HS-27A (cell line): ENCODE results near the gene ZNF2.
"Not testable (repeated sequence)": the region's sequence is repeated elsewhere in the genome, so short reads cannot be mapped to it uniquely, and the experiment has no call there.

Experiments
- DNase-seq: peaks from one replicate; pipeline ENCODE4 v3.0.0-alpha.2; 2012; ENCODE audit warnings: low read depth, missing footprints

Gene ZNF2

DNA sequence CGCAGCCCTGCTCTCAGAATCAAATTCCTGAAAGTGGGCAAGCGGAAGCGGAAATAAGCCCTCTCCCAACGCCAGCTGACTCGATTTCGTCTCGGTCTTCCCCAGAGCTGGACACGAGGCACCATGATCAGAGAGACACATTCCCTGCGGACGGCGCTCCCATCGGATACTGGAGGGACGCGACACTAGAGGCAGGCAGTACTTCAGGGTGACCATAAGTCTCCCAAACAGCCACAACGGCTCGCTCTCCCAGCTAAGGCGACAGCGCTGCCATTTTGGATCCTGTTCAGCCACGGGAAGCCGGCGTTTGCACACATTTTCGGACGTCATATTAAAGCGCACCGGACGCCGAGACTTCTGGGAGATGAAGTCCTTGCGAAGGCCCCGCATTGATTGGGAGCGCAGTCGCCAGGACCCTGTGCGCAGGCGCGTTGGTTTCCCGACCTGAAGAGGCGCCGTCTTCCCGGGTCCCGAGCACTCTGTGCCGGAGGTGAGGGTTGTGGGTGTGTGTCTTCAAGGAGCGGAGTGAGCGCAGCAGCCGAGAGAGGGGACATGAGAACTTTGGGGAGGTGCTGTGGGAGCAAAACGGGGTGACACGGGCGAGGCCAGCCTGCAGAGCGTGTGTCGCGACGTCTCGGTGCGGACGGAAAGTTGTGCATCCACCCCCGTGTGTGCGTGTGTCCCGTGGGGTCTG is at the start of gene ZNF2:
TSS of gene ZNF2 (plus strand) at position 439 of the 694 bp plus-strand sequence. CDS start 10,418 bp downstream, outside the sequence.
- DNase-seq, result peak; percentile 96

DNA sequence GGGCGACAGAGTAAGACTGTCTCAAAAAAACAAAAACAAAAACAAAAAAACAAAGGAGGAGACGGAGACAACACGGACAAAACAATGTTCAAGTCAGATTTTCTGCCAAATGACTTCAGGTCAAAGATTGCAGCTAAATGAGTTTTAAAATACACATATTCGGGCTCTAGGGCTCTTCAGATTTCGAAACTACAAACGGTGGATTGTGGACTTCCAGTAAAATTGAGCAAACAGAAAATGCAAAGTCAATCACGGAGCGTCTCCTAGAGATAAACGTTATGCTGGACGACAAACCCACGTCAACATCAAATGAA is 44.6 kb upstream of the ZNF2 start:
- DNase-seq, result no peak

DNA sequence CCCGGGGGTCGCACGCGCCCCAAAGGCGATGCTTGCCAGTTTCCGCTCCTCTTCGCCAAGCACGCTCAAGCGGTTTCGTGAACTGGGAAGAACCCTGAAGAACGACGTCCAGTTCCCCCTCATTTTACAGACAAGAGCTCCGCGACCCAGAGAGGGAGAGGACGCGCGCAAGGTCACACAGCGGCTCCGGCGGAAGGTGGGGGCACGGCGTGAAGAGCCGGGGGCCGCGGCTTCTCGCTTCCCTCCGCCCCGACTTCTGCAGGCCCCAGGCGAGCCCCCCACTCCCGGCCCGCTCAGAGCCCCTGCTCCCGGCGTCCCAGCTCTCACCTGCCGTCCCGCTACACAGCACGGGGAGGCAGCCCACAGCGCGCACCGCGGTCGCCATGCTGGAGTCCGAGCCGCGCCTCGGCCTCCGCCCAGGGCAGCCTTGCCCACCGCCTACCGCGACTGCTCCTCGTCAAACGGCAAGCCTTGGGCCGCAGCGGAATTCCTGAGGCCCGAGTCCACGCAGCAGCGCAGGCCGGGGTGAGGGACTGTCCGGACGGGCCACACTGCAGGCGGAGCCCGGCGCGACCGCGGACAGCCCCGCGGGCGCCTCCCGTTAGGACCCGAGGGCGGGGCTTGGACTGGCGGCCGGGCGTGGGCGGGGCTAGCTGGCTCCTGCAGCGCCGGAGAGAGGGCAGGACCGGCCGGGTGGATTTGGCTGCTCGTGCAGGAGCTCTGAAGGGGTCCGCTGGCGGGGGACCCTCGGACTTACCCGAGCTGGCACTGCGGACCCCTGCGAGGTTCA is 44.0 kb upstream of the ZNF2 start, which contains the start of gene MRPS5:
TSS of gene MRPS5 (minus strand) at position 402 of the 790 bp plus-strand sequence. CDS start at position 385, 17 bp downstream.
- peak; percentile 49 for DNase-seq

DNA sequence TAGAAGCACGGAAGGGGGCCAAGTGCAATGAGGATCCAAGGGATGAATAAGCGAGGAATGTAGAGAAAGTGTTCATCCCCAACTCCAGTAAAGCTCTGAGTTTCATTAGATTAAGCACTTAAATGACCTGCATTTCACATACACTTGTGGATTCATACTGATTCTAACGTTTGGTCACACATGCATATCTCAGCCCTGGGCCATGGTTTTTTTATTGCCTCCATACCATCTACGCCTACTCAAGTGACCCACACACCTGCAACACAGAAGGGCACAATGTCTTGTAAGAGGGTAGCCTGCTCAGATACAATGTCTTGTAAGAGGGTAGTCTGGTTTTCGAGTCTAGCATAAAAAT is 43.4 kb upstream of the ZNF2 start:
- DNase-seq, result no peak

DNA sequence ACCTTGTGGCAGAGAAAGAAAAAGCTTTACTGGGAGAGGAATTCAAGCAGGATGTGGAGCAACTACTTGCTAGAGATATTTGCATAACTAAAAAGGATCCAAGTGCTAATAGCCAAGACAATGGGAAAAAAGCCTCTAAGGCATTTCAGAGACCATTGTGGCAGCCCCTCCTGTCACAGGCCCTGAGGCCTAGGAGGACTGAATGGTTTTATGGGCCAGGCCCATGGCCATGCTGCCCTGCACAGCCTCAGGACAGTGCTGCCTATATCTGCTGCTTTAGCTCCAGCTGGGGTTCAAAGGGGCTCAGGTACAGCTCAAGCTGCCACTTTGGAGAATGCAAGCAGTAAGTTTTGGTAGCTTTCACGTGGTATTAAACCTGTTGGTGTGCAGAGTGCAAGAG is 26.9 kb upstream of the ZNF2 start:
- no peak for DNase-seq

DNA sequence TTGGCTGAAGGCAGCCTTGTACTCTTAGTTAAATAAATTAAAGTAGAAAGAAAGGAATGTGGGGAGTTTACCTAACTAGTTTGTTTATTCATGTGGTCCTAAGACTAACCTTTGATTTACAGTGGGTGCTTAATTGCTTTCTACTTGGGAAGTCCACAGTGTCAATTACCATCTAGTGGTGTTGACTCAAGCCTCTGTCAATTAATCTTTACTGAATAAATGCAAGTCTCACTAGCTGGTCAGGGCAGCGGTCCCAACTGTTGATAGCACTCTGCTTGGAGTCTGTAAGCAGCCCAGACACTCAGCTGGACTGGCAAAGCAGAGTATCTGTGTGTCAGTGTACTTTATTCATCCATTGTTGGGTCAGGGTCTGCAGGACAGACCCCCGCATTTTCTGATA is 21.8 kb upstream of the ZNF2 start:
- DNase-seq, result no peak

DNA sequence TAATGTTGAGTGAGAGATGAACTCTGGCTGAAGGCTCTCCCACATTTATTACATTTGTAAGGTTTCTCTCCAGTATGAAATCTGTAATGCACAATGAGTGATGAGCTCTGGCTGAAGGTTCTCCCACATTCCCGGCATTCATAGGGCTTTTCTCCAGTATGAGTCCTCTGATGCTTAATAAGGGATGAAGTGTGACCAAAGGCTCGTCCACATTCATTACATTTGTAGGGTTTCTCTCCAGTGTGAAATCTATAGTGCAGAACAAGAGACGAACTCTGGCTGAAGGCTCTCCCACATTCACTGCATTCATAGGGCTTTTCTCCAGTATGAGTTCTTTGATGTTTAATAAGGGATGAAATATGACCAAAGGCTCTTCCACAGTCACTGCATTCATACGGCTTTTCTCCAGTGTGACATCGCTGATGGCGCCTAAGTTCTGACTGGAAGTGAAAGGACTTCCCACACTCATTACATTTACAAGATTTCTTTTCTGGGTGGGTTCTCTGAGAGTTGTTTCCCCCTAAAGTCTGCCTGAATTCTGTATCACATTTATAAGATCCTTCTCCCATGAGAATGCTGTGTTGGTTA is 16.1 kb upstream of the ZNF2 start:
- DNase-seq, result no peak

DNA sequence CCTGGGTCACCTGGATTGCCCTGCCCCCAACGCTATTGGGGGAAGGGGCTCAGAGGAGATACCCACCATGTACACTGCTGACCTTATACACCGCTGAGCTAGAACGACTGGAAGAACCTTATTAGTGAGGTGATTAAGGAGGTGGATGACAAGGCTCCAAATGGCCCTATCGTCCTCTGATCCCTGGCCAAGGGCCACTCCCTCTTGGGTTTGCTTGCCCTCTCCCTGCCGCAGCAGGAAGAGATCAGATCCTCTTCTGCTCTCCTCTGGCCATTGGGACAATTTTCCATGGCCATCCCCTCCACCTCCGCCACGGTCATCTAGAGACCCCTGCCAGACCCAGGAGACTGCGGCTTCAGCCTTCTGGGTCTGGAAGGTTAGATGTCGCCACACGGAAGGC is 7.2 kb upstream of the ZNF2 start:
- DNase-seq, result no peak

DNA sequence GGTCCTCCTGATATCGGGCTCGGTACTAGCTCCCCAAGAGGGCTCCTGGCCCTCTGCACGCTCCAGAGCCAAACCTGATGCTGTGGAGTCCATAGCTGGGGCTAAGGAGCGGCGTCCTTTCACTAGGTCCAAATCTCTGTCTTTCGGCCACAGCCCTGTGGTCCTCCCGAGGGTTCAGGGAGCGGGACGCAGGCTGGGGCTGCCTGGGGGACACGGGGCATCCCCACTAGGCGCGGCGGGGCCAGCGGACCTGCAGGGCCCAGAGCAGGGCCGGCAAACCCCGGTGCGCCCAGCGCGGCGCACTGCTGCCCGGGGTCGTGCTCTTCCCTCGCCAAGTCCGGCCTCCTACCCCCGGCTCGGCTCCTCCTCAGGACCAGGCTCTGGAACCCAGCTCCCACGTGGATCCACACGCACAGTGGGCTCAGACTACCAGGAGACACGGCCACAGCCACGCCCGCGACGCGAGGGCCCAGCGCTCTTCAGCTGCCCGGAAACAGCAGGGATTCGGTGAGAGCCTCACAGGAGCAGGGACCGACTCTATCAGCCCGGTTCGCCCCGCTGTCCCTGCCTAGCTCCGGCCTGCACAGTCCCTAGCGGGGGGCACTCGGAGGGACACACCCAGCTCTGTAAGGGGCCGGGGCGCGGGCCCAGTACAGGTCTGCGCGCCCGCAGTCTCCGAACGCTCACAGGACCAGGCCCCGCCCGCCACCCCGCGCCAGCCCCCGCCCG is 6.6 kb upstream of the ZNF2 start:
- no peak for DNase-seq

DNA sequence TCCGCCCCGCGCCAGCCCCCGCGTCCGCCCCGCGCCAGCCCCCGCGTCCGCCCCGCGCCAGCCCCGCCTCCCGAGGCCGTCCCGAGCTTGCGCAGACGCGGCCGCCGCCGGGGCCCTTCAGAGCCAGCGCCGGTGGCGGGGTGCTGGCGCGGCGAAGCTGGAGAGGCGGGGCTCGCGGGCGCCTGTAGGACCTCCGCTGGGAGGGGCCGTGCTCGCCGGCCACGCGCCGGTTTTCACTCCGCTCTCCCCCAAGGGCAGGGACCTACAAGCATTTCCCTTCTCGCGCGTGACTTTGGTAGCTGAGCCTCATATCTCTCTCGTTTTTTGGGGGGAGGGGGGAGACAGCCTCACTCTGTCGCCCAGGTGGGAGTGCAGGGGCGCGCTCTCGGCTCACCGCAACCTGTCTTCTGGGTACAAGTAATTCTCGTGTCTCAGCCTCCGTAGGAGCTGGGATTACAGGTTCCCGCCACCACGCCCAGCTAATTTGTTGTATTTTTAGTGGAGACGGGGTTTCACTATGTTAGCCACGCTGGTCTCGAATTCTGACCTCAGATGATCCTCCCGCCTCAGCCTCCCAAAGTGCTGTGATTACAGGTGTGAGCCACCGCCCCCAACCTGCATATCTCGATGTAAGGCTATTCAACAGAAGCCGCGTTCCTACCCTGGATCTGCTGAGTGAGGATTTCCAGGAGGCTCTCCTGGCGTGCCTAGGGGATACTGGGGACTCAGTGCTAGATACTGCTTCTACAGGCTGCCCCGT is 5.7 kb upstream of the ZNF2 start, which contains the start of gene ZNF514:
TSS of gene ZNF514 (minus strand) at position 159 of the 760 bp plus-strand sequence. CDS start 6,595 bp downstream, outside the sequence.
- no peak for DNase-seq

DNA sequence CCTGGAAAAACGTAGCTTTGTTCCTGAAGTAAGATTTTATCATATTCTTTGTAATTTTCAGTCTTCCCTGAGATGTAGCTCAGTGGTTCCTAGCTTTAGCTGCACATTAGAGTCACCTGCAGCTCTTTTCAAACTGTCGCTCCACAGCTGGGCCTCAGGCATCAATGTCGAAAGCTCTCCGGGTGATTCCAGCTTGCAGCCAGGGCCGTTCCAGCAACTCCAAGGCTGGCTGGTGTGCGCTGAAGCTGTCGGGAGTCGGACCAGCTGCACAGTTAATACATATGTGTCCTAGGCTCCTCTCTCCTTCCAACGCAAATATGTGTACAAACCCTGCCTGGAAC is 609 bp upstream of the ZNF2 start:
- DNase-seq, result no peak

DNA sequence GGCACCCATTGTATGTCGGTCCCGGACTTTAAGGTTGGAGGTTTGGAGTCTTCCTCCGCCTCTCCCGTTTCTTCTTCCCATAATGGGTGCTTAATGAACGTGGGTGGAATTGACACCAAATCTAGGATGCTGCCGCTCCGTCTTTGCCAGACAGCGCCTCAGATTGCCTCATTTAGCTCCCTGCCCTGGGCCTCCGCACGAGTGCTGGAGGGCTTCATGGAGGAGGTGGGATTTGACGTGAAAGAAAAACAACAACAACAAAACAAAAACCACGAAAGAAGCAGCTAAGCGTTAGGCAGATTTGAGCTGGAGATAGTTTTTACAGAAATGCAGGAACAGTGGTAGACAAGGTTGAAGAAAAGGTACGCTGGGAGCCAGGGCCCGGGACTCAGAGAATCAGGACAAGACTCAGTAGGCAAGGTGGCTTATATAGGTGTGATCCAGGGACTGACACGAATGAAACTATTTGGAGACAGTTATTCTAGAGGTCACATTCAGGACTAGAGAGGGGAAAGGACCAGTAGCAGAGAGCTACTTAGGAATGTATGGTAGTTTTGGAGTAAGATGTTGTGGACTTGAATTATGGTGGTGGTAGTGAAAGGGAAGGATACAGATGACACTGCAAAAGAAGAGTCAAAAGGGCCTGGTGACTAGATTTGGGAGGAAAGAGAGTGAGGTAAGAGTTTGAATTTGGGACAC is 605 bp downstream of the ZNF2 start:
- DNase-seq, result no peak

DNA sequence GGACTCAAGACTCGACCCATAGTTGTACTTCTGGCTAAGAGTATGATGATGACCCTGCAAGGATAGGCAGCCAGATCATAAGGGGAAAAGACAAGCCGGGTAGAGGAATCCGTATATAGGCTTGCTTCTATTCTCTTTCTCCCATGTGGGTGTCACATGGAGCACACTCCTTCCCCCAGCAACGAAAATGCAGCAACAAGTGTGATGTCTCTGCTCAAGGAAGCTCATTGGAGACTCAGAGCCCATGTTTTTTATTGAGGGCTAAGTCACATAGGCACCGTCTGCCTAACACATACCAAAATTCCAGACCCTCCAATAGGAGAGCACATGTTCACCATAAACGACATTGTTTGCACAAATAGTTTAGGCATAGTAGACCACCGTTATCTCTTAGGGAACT is 6.3 kb downstream of the ZNF2 start:
- DNase-seq, result no peak

DNA sequence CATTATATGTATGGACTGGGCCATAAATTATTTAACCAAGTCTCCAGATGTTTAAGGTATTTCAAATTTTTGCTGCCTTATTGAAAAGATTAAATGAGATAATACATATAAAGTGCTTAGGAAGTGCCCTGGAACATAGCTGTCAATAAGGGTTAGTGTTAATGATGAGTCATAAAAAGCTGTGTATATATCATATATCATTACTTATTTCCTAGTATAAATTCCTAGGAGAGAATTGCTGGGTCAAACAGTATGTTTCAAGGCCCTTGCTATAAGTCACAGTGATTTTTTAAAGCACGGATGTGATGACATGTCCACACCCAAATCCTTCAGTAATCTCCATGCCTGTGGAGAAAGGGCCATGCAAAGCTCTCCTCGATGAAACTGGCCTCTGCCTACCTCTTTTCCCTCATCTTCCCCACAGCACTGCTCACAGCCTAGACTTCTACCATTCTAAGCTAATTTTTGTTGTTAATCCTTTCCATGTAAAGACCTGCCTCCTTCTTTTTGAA is 8.5 kb downstream of the ZNF2 start:
- no peak for DNase-seq

DNA sequence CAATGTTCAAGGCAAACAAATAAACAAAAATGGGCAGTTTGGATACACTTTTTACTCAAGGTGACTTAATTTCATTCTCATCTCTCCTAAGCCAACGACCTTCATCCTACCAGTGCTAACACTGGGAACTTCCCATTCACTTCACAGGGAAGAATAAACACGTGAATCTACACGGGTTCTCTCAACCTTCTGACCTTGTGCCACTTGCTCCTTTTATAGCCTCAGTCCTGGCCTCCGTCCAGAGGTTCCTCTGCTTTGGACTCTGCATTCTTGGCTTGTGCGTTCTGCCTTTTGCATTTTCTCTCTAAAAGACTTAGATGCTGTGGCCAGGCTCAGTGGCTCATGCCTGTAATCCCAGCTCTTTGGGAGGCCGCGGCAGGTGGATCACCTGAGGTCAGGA is 13.8 kb downstream of the ZNF2 start:
- DNase-seq, result no peak

DNA sequence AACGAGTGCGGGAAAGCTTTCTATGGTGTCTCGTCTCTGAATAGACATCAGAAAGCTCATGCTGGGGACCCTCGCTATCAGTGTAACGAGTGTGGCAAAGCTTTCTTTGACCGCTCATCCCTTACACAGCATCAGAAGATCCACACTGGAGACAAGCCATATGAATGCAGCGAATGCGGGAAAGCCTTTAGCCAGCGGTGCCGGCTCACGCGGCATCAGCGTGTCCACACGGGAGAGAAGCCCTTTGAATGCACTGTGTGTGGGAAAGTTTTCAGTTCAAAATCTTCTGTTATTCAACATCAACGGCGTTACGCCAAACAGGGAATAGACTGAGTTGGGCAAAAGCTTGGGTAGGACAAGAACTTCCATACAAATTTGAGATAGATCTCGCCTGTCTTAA is 16.2 kb downstream of the ZNF2 start:
- no peak for DNase-seq

DNA sequence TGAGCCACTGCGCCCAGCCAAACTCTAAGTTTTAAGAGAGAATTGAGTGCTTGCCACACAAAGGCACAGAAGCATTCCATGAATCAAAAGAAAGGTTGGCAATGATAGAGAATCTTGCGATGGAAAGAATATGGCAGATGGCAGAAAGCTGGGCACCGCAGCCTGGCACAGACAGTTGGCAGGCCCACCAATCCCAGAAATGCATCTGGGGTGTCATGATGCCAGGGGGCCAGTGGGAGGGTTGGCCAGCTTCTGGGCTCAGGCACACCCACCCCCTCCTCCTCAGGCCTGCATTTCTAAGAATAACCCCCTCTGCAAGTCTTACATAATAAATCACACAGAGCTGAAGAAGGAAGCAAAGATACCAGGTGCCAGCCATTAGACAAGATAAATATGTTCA is 19.6 kb downstream of the ZNF2 start:
- no peak for DNase-seq

DNA sequence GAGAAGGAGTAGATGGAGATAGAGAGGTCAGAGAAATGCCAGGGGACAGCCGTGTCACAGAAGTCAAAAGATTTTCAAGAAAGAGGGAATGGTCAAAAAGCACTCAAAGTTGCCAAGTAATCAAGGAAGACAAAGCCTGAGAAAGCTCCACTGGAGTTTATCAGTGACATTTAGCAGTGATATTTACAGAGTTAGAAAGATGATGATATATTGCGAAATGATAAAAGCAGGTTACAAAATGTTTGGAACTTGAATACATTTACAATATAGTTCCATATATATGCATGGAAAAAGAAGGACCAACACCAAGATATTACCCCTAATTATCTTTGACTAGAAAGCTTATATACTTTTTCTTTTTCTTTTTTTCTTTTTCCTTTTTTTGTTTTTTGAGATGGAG is 20.4 kb downstream of the ZNF2 start:
- DNase-seq, result no peak

DNA sequence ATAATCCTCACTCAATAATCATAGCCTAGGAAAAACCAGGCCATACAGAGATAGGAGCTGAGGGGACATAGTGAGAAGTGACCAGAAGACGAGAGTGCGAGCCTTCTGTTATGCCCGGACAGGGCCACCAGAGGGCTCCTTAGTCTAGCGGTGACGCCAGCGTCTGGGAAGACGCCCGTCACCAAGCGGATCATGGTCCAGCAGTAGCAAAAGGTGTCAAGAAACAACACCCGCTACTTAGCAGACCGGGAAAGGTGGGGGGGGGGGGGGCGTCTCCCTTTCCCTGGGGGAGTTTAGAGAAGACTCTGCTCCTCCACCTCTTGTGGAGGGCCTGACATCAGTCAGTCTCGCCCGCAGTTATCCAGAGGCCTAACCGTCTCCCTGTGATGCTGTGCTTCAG is 27.3 kb downstream of the ZNF2 start:
- not testable (repeated sequence) for DNase-seq

DNA sequence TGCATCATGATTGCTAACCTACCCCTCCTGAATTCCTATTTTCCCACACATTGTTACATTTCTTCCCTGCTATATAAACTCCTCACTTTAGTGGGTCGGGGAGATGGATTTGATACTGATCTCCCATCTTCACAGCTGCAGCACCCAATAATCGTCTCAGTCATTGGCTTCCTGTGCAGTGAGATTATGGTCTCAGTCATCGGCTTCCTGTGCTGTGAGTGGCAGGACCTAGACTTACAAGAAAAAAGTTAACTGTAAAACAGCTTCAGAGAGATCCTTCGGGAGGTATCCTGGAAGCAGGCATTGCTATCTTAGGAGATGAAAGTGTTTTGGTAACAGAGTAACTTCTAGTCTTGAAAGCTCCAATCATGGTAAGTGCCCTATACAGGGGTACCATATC is 38.3 kb downstream of the ZNF2 start:
- no peak for DNase-seq

DNA sequence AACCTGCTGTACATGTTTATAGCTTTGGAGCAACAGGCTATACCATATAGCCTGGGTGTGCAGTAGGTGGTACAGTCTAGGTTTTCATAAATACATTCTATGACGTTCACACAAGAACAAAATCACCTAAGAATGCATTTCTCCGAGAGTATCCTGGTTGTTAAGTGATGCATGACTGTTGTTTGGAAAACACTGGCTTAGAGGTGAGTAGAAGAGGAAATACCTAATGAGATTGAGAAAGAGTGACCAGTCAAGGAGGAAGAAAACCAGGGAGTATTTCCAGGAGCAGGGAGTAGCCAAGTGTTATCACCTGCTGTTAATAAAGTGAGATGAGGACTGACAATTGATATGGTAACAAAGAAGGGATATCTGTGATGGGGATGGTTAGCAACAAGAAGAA is 38.8 kb downstream of the ZNF2 start:
- no peak for DNase-seq
